Prostate gland (tissue), 2 donors: ENCODE results near the gene NAV2. TPM values are rescaled to one million over a fixed set of nuclear protein-coding genes. Genes with fewer than 3 reads are reported as not detected.

Experiments used
- DNase-seq: peaks from one replicate; pipeline ENCODE4 v3.0.0-alpha.2; 2019; ENCODE audit warnings: low spot score
- H3K27ac ChIP-seq, 2 donors: fragments of 200-600 bp; sonication (generic); 2 replicates each; pipeline ENCODE4 v1.5.1; 2017 to 2019
- H3K27me3 ChIP-seq: fragments of 200-600 bp; sonication (generic); replicated peaks from 2 replicates; pipeline ENCODE4 v1.5.1; 2019; ENCODE audit not compliant: insufficient read depth
- H3K36me3 ChIP-seq, 2 donors: fragments of 200-600 bp; sonication (generic); 1 replicate in 1 of 2; 2 replicates in 1 of 2; pipeline versions ENCODE4 v1.5.1 to v1.8.1; 2017 to 2019
- H3K4me1 ChIP-seq: fragments of 200-600 bp; sonication (generic); replicated peaks from 2 replicates; pipeline ENCODE4 v1.5.1; 2019
- H3K4me3 ChIP-seq, 2 donors: fragments of 200-600 bp; sonication (generic); 2 replicates each; pipeline ENCODE4 v1.5.1; 2017 to 2019
- H3K9me3 ChIP-seq: fragments of 200-600 bp; sonication (generic); 2 replicates; pipeline ENCODE4 v1.5.1; 2017
- POLR2A ChIP-seq: fragments of 450-650 bp; IDR thresholded peaks from one replicate; pipeline ENCODE4 v1.6.1; 2016; ENCODE audit warnings: antibody characterized with exemption, mild to moderate bottlenecking
- POLR2AphosphoS5 ChIP-seq: sonication (generic); formaldehyde crosslinking; IDR thresholded peaks from one replicate; pipeline ENCODE4 v1.6.1; 2017; ENCODE audit warnings: antibody characterized with exemption
- WGBS: methylation state at CpG from one replicate; pipeline ENCODE4 v1.1.5; 2018; 5-methylcytosine and 5-hydroxymethylcytosine counted together
- intact Hi-C: fragments of 100-400 bp; cut with DNase I; formaldehyde crosslinking; loops from one replicate; pipeline ENCODE4 v1.14.2; 2022
- total RNA-seq, 2 donors: library from RNA; depleted of rRNA; stranded (reverse); fragments of >200 nt; gene quantifications; one replicate each; pipeline ENCODE4 v1.1.0, GENCODE V29; 2016
- TF ChIP-seq, protein P1 (sequence below), 4 experiments: fragments of 200-600 bp in 2 of 4; fragments of 450-650 bp in 2 of 4; sonication (generic) in 2 of 4; IDR thresholded peaks; 1 replicate in 3 of 4; 2 replicates in 1 of 4; pipeline ENCODE4 v1.5.1; 2016 to 2019; ENCODE audit warnings: antibody characterized with exemption in 4 of 4, mild to moderate bottlenecking in 2 of 4, moderate library complexity in 2 of 4

Gene NAV2
- total RNA-seq, 2 donors from 2014 or later = 17.1 to 26.6 TPM

- no peaks in the 10 kb centered on the region for H3K4me1 ChIP-seq
- H3K27ac ChIP-seq = no peak overlapping the region
- intact Hi-C loops = no loop called here
- TF ChIP-seq, protein P1, sequence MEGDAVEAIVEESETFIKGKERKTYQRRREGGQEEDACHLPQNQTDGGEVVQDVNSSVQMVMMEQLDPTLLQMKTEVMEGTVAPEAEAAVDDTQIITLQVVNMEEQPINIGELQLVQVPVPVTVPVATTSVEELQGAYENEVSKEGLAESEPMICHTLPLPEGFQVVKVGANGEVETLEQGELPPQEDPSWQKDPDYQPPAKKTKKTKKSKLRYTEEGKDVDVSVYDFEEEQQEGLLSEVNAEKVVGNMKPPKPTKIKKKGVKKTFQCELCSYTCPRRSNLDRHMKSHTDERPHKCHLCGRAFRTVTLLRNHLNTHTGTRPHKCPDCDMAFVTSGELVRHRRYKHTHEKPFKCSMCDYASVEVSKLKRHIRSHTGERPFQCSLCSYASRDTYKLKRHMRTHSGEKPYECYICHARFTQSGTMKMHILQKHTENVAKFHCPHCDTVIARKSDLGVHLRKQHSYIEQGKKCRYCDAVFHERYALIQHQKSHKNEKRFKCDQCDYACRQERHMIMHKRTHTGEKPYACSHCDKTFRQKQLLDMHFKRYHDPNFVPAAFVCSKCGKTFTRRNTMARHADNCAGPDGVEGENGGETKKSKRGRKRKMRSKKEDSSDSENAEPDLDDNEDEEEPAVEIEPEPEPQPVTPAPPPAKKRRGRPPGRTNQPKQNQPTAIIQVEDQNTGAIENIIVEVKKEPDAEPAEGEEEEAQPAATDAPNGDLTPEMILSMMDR (IDR thresholded peaks at IDR 0.05) = no peak
- H3K4me3 ChIP-seq = no peak overlapping the region
- WGBS = 89% methylated on average over 5 of the region's 5 CpGs
- DNase-seq = no peak
- no peaks in the 10 kb centered on the region for H3K9me3 ChIP-seq
- no peaks in the 10 kb centered on the region for H3K27me3 ChIP-seq
- no peaks in the 10 kb centered on the region for H3K36me3 ChIP-seq
These were observed 322.3 kb downstream of the NAV2 start for GRCh38 chr11:20034941-20035340.

- H3K9me3 ChIP-seq = no peaks in the 10 kb centered on the region
- no peaks in the 10 kb centered on the region for H3K4me1 ChIP-seq
- no peaks in the 10 kb centered on the region for H3K36me3 ChIP-seq
- H3K4me3 ChIP-seq = no peak overlapping the region
- intact Hi-C loops = no loop called here
- no peaks in the 10 kb centered on the region for H3K27me3 ChIP-seq
- no peak for TF ChIP-seq POLR2AphosphoS5
- TF ChIP-seq POLR2A = no peak
- TF ChIP-seq, protein P1 (IDR thresholded peaks at IDR 0.05) = no peak
- 92% methylated on average over 7 of the region's 7 CpGs for WGBS
- H3K27ac ChIP-seq = no peak overlapping the region
- no peak for DNase-seq
These were observed 322.7 kb downstream of the NAV2 start for GRCh38 chr11:20035375-20035700.

DNA sequence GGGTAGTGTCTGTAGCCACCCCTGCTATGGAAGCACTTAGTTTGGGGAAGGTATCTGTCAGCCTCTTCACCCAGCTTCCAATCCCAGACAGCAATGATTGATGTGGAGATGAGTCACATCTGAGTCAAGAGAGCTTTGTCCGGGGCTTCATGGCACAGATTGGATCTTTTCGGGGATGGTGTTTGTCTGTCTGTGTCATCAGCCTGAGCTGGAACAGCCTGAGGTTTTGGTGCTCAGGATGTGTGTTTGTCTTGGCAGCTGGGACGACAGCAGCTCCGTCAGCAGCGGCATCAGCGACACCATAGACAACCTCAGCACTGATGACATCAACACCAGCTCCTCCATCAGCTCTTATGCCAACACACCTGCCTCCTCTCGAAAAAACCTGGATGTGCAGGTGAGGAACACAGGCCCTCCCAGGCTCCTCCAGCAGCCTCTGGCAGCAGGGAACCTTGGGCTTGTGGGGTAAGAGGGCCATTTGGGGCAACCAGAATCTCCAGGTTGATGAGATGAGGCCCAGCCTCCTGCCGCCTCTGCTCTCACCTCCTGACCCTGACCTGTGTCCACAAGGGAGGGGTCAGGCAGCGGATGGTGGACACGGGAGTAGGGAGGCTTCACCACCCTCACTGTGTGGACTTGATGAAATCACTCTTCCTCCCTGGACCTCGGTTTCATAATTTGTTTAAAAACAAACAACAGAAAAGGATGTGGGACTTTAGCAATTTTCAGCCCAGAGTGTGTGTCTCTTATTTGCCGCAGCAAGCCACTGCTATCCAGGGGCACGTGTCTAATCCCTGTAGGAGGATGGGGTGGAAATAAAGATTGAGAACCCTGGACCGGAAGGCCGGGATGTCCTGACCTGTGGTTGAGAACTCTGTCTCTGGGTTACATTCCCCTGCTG, 323.3 kb downstream of the NAV2 start:
- TF ChIP-seq, protein P1 (IDR thresholded peaks at IDR 0.05) = no peak
- TF ChIP-seq POLR2AphosphoS5 (no peak), POLR2A (no peak)
- intact Hi-C loops = no loop called here
- H3K27me3 ChIP-seq = no peaks in the 10 kb centered on the region
- WGBS = 46% methylated on average over 15 of the region's 15 CpGs
- H3K4me1 ChIP-seq = no peaks in the 10 kb centered on the region
- H3K4me3 ChIP-seq = no peak overlapping the region
- no peak overlapping the region for H3K27ac ChIP-seq
- no peak for DNase-seq
- no peaks in the 10 kb centered on the region for H3K9me3 ChIP-seq
- no peaks in the 10 kb centered on the region for H3K36me3 ChIP-seq

DNA sequence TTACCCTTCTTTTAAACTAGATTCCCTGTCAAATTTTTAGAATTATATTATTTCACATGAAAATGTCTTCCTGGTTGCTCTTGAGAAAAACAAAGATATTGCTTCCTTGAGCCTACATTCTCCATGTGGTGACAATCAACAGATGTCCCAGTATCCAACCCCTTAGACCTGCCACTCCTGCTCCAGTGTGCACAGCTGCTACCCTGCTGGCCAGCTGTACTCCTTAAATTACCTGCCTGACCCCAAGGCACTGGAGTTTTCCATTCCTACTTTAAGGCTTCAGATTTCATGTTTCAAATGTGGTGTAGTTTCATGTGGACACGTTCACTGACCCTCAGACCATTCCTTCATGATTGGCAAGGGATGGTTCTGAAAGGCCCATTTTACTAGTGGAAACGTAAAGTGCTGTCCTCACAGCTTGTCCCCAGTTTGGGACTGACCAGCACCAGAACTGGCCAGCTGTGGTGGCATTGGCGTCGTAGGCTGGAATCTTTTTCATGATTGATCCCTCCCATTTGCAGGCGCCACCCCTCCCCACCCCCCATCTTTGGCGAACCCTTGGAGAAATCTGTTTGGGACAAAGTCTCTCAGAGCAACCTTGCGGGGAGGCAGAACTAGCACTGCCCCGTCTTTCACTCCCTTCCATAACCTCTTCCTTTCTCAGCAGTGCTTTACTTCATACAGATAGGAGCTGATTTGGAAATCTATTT, 324.1 kb downstream of the NAV2 start:
- TF ChIP-seq, protein P1 (IDR thresholded peaks at IDR 0.05) = no peak
- no peak for TF ChIP-seq POLR2AphosphoS5
- TF ChIP-seq POLR2A = no peak
- Histone ChIP-seq H3K27me3 (no peaks in the 10 kb centered on the region), H3K4me1 (no peaks in the 10 kb centered on the region), H3K27ac (no peak overlapping the region), H3K9me3 (no peaks in the 10 kb centered on the region), H3K4me3 (no peak overlapping the region), H3K36me3 (no peaks in the 10 kb centered on the region)
- no peak for DNase-seq
- WGBS = 86% methylated on average over 8 of the region's 8 CpGs
- intact Hi-C loops = no loop called here
